ENCODE data around the gene ZNF536.
"Not testable (repeated sequence)": the region's sequence is repeated elsewhere in the genome, so short reads cannot be mapped to it uniquely, and the experiment has no call there.

The ZNF536 gene

DNA sequence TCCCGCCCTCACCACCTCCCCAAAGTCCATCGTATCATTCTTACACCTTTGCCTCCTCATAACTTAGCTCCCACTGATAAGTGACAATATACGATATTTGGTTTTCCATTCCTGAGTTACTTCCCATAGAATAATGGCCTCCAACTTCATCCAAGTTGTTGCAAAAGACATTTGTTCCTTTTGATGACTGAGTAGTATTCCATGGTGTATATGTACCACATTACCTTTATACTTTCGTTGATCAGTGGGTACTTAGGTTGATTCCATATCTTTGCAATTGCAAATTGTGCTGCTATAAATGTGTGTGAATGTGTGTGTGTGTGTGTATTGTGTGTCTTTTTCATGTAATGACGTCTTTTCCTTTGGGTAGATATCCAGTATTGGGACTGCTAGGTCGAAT lies 109.6 kb downstream of the ZNF536 start:
- no peak for DNase-seq (ENCODE audit: low read depth in 2 of 2)

GRCh38 chr19:30482956-30483355 lies 110.8 kb downstream of the ZNF536 start:
- no peak for DNase-seq (ENCODE audit: low read depth in 2 of 2)

- not testable (repeated sequence) for DNase-seq (ENCODE audit: low read depth in 2 of 2)
Measured at GRCh38 chr19:30486250-30486649, 114.1 kb downstream of the ZNF536 start.

DNA sequence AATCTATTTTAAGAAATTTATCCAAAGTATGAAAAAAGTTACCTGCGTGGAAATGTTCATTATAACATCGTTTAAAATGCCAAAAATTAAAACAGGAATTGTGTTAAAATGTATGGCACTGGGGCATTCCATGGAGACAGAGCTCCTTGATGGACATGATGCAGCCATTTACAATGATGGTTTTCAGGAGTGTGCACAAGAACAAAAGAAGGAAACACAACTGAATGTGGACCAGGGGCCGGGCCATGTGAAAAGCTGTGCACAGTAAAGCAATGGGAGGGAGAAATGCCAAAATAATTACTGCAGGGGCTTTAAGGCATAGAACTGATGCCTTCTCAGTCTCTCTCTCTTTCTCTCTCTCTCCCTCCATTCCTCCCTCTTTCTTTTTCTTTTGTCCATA lies 115.0 kb downstream of the ZNF536 start:
- no peak for DNase-seq (ENCODE audit: low read depth in 2 of 2)

- DNase-seq (ENCODE audit: low read depth in 2 of 2): no peak
Measured at GRCh38 chr19:30488191-30488590, 116.0 kb downstream of the ZNF536 start.

- DNase-seq (ENCODE audit: low read depth in 2 of 2): no peak
Measured at GRCh38 chr19:30490760-30491159, 118.6 kb downstream of the ZNF536 start.

DNA sequence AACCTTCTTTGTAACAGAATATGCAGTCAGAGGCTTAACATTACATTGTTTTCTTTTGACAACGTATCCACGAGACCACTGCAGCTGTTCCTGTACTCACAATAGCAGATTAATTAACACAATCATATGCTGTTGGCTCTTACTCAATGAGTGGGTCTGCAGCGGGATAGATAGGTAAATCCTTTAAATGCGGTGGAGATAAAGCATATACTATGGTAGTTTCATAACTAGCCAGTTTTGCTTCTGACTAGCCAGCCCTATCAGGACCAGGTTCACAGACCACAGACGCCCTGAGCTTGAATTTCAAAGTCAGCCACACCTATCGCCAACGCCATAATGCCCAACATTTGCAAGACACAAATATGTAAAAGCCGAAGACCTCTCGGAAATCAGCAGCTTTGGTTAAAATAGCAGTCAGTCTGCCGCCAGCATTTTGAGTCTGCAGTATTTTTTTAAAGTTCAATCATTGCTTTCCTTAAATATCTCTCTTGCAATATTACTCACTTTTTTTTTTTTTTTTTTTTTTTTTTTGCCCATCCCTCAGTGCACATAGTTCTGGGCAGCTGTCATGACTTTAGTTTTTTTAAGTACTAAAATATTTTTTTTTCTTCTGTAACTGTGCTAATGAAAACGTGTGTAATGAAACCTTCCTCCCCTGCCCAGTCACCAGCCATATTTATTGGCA lies 120.5 kb downstream of the ZNF536 start:
- no peak for DNase-seq (ENCODE audit: low read depth in 2 of 2)

GRCh38 chr19:30497034-30497433 lies 124.8 kb downstream of the ZNF536 start:
- no peak for DNase-seq (ENCODE audit: low read depth in 2 of 2)

DNA sequence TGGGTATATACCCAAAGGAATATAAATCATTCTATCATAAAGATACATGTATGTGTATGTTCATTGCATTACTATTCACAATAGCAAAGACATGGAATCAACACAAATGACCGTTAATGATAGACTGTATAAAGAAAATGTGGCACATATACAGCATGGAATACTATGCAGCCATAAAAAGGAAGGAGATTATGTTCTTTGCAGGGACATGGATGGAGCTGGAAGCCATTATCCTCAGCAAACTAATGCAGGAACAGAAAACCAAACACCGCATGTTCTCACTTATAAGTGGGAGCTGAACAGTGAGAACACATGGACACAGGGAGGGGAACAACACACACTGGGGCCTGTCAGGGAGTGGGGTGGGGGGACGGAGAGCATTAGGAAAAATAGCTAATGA lies 125.9 kb downstream of the ZNF536 start:
- not testable (repeated sequence) for DNase-seq (ENCODE audit: low read depth in 2 of 2)

DNA sequence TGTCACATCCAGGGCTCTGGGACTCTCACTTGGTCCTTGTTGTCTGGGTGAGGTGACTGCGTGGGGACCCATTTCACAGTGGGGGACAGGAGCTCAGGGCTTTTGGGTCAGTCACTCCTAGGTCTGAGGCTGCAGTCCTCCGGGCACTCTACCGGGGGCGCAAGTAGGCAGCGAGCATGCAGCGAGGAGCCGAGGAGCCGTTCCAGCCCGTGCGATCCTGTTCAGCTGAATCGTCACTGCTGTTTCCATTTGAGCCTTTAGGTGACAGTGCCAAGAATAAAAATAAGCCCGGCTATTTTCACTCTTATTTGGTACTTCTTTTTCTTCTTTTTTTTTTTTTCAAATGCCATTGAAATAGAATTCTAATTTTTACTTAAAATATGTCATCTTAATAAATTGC lies 126.5 kb downstream of the ZNF536 start:
- no peak for DNase-seq (ENCODE audit: low read depth in 2 of 2)

- no peak for DNase-seq (ENCODE audit: low read depth in 2 of 2)
Measured at GRCh38 chr19:30504272-30504671, 132.1 kb downstream of the ZNF536 start.

DNA sequence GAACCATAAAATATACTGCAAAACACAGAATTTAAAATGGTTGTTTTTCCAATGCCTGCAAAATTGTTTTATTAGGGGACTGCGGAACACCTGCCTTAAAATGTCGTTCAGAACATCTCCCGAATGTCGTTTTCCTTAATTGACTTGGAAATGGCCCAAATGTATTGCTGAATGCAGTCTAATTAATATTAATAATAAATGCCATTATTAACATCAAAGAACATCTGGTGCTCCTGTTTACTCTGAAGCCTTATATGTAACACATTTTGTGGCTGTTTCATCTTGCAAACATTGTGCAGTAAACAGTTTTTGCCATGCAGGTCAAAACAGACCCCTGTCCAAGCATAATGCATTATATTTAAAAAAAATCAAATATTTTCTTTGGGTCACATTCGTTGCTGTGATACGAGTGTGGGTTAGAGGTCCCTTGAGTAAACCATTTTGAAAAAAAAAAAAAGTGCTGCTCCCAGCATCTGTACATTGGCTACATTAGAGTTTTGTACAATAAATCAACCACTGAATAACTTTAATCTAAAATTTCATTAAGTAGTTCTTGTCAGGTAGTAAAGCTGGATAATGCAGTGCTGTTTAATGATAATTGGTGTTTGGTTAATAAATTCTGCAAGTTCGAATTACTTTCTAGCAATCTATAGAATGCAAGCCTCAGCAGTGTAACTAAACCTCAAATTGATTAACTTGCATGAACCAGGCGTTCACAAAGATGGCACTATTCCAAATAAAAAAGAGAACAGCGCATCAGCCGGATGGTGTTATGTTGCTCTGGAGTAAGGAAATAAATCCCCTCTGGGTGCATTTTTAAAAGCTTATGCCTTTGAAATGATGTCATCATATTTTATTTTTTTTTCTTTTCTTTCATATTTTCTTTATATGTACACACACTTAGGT lies 140.2 kb downstream of the ZNF536 start:
- no peak for DNase-seq (ENCODE audit: low read depth in 2 of 2)

- DNase-seq (ENCODE audit: low read depth in 2 of 2): no peak
Measured at GRCh38 chr19:30513082-30513411, 140.9 kb downstream of the ZNF536 start.

GRCh38 chr19:30516111-30516510 lies 143.9 kb downstream of the ZNF536 start:
- no peak for DNase-seq (ENCODE audit: low read depth in 2 of 2)

- DNase-seq (ENCODE audit: low read depth in 2 of 2): no peak
Measured at GRCh38 chr19:30516531-30516930, 144.3 kb downstream of the ZNF536 start.

GRCh38 chr19:30518965-30519606 lies 146.9 kb downstream of the ZNF536 start:
- DNase-seq (ENCODE audit: low read depth in 2 of 2): no peak

- DNase-seq (ENCODE audit: low read depth in 2 of 2): no peak
Measured at GRCh38 chr19:30519607-30520205, 147.5 kb downstream of the ZNF536 start.

GRCh38 chr19:30520735-30521479 lies 148.7 kb downstream of the ZNF536 start:
- no peak for DNase-seq (ENCODE audit: low read depth in 2 of 2)

GRCh38 chr19:30521937-30522336 lies 149.8 kb downstream of the ZNF536 start:
- DNase-seq (ENCODE audit: low read depth in 2 of 2): no peak

GRCh38 chr19:30522341-30522740 lies 150.2 kb downstream of the ZNF536 start:
- DNase-seq (ENCODE audit: low read depth in 2 of 2): no peak

DNA sequence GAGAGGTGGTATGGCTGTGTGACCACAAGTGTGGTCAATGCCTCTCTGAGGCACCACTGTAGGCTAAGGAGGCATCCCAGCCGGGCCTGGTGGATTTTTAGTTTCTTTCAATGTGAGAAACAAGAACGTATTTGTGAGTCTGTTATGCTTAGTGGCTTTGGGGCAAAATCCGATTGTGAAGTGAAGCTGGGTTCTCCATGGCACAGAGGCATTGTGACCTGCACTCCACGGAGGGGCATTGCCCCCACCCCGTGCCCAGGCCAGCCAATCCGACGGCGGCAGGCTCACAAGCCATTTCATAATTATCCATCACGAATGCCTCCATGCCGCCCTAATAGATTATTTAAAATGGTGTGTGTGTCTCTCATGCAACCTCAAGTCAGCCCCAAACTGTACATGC lies 151.6 kb downstream of the ZNF536 start:
- DNase-seq (ENCODE audit: low read depth in 2 of 2): no peak

- DNase-seq (ENCODE audit: low read depth in 2 of 2): no peak
Measured at GRCh38 chr19:30525383-30525782, 153.2 kb downstream of the ZNF536 start.

Measured in stimulated activated CD4-positive, alpha-beta T cell treated with anti-CD3 and anti-CD28 coated beads, Interleukin-15, amount 100 ng/mL, for 48 hours (primary cell).